Astrocyte of the cerebellum (primary cell): Measurements from ENCODE around the gene RAD51B.

ENCODE experiments used
- DNase-seq: peaks from one replicate; pipeline ENCODE4 v3.0.0-alpha.2; 2011; ENCODE audit warnings: low read depth
- H3K4me3 ChIP-seq: 2 replicates; pipeline ENCODE4 v1.5.1; 2011; ENCODE audit warnings: mild to moderate bottlenecking, low read depth, low read length, moderate library complexity
- CTCF ChIP-seq: IDR thresholded peaks from 2 replicates; pipeline ENCODE4 v1.5.1; 2012; ENCODE audit warnings: low read length, low read depth, moderate library complexity, mild to moderate bottlenecking; ENCODE audit errors: missing control alignments
- in situ Hi-C: cut with HindIII; loops from 2 replicates; pipeline ENCODE4 v1.10.0; 2017; ENCODE audit warnings: low sequenced_read_pairs

Gene RAD51B

GRCh38 chr14:68686724-68687123, 867.1 kb downstream of the RAD51B start:
- H3K4me3 ChIP-seq, result no peak overlapping the region
- in situ Hi-C loops, result no loop called here
- no peak for TF ChIP-seq CTCF
- DNase-seq, result no peak

- TF ChIP-seq CTCF, result no peak
- in situ Hi-C loops, result no loop called here
- DNase-seq, result no peak
- H3K4me3 ChIP-seq, result no peak overlapping the region
These were observed 868.2 kb downstream of the RAD51B start for GRCh38 chr14:68687746-68688145.

GRCh38 chr14:68688872-68689371, 869.3 kb downstream of the RAD51B start:
- no peak for TF ChIP-seq CTCF
- no peak overlapping the region for H3K4me3 ChIP-seq
- in situ Hi-C loops, result no loop called here
- no peak for DNase-seq

GRCh38 chr14:68689511-68689910, 869.9 kb downstream of the RAD51B start:
- in situ Hi-C loops, result no loop called here
- no peak for TF ChIP-seq CTCF

GRCh38 chr14:68690089-68690958, 870.7 kb downstream of the RAD51B start:
- no peak for DNase-seq
- no peak overlapping the region for H3K4me3 ChIP-seq
- no peak for TF ChIP-seq CTCF
- in situ Hi-C loops, result no loop called here

More at GRCh38 chr14:68689511-68689910, 869.9 kb downstream of the RAD51B start:
- DNase-seq, result no peak
- H3K4me3 ChIP-seq, result no peak overlapping the region

GRCh38 chr14:68691031-68691791, 871.6 kb downstream of the RAD51B start:
- H3K4me3 ChIP-seq, result no peak overlapping the region
- TF ChIP-seq CTCF, result no peak
- DNase-seq, result no peak
- in situ Hi-C loops, result no loop called here
